Hematopoietic multipotent progenitor cell treated with erythropoietin and hydrocortisone succinate and interleukin-3 and kit ligand, for 6 days (in vitro differentiated cells): Measurements from ENCODE around the gene SLC41A3.
"Not testable (repeated sequence)": the region's sequence is repeated elsewhere in the genome, so short reads cannot be mapped to it uniquely, and the experiment has no call there.

Experiments used
- DNase-seq: peaks from one replicate; pipeline ENCODE4 v3.0.0-alpha.2; 2015

The SLC41A3 gene

DNA sequence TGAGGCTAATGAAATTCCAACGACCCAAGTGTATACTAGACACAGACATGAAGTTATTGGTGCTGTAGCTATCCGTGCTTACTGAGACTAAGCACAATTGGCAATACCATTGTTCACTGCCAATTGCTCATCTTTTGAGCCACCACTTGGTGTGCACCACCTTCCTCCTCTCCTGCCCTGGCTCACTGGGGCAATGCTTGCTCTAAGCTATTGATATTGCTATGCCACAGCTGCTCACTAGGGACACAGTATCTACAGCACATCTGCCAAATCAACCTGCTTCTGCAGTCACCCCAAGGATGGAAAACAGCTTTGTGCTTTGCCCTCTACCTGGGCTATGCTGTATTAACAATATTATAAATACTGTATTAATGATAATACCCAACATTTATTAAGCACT, 99.0 kb downstream of the SLC41A3 start:
- DNase-seq, result not testable (repeated sequence)

DNA sequence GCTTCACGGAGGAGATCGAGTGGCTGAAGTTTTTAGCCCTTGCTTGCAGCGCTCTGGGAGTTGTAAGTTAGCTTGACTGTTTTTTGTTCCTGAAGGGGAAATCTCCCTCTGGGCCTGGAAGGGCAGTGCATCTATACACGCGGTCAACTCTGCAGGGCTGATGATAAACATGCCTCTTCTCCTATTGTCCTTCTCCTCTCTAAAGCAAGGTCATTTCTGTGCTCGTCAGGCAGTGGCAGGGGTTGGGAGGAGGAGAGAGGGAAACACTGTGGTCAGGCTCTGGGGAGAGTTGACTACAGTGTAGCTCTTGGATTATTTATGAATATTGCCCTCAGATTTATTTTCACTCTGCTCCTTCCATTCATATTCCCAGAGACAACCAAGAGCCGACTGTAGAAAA, 106.8 kb downstream of the SLC41A3 start:
- not testable (repeated sequence) for DNase-seq

DNA sequence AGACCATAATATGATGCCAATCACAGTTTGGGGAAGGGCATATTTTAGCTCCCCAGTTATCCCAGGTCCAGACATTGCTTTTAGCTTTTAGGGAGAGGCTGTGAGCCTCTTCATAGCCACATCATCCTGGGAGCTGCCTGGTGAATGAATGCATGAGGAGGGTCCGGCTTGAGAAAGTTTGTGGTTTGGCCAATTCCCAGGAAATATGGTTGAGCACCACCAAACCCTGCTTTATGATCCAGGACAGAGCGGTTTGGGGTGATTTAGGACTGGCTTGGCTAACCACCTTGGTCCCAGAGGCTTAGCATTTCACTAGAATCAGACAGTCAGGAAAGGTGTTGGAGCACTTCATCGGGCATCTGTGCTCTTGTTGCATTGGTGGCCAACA, 107.9 kb downstream of the SLC41A3 start:
- DNase-seq, result not testable (repeated sequence)

DNA sequence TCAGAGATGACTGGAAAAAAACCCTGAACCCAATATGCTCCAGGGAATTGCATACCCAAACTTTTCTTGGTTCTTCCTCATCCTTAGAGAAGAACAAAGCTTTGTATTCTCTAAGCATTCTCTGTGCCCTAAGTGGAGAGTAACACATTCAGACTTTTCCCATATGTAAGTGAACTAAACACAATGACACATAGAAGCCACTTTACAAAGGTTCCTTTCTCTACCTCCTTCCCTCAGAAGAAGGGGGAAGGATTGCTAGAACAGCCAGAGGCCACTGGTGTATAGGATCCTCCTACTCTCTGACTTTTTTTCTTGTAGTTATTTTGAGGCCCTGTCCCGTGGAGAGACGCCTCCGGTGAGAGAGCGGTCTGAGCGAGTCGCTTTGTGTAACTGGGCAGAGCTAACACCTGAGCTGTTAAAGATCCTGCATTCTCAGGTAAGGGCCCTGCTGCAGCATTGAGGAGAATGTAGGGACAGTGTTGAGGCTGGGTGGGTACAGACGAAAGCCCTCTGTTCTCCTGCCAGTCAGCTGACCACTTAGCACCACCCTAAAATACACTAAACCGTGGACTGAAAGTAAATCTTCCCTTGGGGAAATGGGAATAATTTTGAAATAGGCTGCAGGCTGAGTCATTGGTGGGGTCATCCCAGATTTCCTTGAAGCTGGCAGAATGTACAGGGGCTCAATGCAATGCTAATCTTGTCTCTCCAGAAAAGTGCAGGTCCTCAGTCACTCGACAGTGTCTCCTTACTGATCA, 108.5 kb downstream of the SLC41A3 start:
- not testable (repeated sequence) for DNase-seq

DNA sequence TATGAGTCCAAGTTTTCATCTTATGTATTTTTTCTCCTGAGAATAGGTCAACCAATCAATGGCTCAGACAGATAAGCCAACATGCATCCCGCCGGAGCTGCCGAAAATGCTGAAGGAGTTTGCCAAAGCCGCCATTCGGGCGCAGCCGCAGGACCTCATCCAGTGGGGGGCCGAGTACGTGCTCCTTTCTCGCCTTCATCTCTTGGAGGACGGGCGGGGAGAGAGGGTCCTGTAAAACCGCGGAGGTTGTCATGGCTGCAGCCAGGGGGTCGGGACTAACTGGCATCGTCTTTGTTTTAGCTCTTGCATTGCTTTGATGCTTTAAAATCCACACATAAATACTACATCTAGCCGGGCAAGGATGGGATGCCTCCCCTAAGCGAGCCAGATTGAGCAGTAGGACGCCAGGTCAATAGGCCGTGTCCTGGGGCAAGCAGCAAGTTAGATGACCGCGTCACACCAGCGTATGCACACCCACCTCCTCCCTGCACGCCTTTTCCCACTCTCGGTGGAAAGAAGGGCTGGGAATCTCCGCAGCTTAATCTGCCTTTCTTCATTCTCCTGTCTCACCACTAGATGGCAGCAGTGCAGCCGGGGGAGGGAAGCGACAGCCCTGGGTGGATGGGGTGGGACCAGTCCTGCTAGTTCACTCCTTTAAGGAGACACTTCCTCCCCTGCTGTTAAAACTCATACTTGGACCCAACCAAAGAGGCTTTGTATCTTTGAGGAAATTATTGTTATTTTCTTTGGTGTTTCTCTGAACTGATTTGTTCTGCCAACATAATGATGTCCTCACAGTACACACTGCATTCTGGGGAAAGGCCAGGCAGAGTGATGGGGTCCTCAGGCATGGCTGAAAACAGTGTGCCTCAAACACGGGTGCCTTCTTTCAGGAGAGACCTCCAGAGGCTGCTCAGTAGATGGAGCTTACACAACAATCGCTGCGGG, 111.7 kb downstream of the SLC41A3 start:
- DNase-seq, result peak; percentile 19

DNA sequence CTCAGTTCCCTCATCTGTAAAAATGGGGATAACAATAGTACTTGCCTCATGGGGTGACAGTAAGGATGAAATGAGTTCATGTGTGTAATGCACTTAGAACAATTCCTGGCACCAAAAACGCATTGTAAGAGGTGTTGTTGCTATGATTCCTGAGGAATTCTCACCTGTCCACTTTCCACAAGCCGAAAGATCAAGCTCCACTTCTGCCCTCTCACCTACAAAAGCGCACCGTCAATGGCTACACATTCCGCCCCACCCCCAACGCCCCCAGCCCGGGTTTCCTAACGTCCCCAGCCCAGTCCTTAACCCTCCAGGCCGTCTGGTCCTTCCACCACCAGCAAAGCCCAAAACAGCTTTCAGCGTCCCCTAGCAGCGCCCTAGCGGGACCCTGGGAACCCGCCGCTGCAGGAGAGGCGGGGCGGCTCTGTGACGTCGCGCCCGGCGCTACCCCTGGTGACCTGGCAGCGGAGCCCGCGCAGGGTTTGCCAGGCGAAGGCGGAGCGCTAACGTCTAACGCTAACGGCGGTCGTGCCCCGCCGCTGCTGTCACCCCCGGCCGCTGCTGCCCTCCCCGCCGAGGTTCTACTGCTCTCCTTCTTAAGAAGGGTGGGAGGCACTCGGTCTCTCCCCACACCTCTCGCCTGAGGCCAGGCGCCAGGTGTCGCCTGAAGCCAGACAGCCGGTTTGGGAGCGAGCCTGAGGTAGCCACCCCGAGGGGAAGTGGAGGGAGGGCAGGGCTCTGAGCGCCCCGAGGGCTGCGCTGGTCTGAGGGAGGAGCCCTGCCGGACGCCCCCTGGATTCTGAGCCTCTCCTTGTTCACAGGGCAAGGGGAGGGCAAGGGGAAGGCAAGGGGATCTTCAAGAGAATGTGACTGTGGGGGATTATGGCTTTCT, 115.0 kb downstream of the SLC41A3 start, which contains the start of gene ROPN1B:
ROPN1B (plus strand) TSS at position 478 of the 892 bp plus-strand sequence. CDS start 2,877 bp downstream, outside the sequence.
- not testable (repeated sequence) for DNase-seq

DNA sequence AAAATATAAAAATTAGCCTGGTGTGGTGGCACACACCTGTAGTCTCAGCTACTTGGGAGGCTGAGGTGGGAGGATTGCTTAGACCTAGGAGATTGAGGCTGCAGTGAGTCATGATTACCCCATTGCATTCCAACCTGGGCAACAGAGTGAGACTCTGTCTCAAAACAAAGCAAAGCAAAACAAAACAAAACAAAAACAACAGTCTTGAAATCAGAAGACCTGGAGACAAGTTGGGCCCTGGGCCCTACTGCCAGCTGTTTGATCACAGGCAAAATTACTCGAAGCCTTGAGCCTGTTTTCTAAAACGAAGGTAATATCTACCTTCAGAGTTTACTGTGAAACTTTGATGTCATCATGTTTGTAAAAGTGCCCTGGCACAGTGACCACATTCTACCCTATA, 115.8 kb downstream of the SLC41A3 start:
- not testable (repeated sequence) for DNase-seq

DNA sequence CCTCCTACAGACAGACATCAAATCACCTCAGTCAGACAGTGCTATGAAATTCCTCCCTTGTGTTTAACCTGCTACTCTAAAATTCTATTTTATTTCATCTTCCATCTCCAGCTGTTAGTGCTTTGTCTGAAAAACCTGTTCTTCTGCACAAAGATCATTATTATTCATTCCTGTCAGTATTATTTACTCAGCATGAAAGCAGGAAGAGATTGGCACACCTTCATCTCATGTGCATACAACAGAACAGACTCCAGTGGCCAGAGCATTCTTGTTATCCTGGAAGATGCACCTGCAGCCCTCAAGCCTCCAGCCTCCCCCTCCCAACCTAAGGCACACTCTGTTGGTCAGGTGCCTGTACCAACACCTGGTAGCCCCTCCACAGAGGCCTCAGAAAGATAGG, 116.8 kb downstream of the SLC41A3 start:
- DNase-seq, result no peak

DNA sequence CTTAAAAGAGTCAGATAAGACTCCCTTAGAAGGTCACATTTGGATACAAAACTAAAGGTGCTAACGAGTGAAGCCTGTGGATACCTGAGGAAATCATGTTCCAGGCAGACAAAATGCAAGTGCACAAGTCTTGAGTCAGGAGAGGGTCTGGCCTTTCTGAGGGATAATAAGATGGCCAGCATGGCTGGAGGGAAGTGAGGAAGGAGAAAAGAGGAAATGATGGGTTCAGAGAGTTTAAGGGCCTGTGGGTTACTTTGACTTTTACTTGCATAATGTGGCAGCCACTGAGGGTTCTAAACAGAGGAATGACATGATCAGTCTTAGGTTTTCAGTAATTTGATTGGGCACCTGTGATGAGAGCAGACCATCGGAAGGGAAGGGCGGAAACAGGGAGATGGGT, 118.4 kb downstream of the SLC41A3 start:
- DNase-seq, result no peak

DNA sequence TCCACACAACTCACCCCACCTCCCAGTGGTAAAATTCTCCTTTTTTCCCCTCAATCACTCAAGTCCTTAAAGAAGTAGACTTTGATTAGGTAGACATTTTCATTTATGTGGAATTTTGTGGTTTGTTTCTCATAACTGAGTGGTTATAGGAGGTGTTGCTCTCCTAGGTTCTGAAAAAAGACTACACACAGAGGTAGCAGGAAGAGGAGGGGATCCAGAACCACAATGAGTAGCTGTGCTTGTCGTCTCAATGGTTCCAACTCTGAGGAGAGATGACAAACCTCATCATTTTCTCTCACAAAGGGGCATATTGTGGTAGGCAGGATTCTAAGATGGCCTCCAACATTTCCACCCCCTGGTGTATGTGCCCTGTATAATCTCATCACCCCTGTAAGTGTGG, 120.1 kb downstream of the SLC41A3 start:
- not testable (repeated sequence) for DNase-seq

DNA sequence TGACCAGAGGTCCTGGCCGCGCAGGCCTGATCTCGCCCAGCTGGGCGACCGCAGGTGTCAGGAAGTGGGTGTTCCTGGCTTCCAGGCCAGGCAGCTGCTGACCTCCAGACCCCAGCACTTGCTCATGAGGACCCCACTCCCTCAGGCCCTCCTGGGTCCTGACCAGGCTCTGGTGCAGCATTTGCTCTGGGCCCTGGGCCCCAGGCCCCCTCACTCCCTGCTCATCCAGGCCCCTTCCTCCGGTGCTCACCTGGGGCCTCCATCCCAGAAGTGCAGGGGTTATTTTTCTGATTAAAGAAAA, 122.7 kb downstream of the SLC41A3 start:
- no peak for DNase-seq

DNA sequence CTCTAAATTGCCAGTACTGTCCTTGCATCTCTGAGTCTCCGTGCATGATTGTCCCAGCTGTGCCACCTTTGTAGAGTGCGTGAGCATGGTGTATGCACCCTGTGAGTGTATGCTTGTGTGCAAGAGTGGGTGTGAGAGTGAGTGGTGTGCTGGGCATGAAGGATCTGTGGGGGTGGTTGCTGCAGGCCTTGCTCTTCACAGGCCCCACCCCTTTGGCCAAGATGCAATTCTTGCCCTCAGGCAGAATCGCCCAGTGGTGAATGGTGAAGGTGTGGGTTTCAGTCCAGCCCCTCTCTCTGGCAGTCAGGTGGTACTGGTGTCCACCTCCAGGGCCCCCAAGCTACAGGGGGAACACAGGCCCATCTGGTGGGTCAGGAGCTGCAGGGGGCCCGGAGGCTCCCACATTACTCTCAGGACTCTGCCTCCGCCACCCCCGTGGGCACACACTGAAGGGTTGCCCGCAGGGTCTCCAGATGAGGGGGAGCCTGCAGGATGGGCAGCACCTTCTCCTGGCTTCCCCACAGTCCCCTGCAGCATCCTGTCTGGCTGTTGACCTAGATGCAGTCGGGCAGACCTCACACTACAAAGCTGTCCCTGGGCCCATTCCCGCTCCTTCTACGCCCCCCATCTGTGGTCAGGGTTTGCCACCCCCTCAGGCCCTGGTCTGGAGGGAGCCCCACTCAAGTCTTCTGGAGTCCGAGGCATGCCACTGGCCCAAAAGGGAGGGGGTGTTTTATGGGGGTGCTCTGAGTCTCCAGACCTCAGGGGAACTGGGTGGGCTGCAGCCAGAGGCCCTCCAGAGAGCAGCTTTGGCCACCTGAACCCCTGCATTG, 123.3 kb downstream of the SLC41A3 start:
- no peak for DNase-seq

DNA sequence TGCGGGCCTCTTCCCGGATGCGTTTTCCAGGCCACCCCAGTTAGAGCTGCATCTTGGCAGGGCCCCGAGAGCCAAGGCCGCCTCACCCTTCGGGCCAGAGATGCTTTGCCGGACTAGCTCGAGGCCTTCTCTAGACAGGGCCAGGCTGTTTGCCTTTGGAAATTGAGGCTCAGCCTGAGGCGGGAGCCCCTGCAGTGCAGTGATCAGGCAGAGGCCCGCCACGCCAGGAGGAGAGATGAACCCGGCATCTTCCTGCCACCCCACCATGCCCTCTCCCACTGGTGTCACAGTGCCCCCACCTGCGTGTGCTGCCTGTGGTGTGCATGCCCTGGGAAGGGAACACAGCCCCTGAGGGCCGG, 123.9 kb downstream of the SLC41A3 start:
- no peak for DNase-seq

DNA sequence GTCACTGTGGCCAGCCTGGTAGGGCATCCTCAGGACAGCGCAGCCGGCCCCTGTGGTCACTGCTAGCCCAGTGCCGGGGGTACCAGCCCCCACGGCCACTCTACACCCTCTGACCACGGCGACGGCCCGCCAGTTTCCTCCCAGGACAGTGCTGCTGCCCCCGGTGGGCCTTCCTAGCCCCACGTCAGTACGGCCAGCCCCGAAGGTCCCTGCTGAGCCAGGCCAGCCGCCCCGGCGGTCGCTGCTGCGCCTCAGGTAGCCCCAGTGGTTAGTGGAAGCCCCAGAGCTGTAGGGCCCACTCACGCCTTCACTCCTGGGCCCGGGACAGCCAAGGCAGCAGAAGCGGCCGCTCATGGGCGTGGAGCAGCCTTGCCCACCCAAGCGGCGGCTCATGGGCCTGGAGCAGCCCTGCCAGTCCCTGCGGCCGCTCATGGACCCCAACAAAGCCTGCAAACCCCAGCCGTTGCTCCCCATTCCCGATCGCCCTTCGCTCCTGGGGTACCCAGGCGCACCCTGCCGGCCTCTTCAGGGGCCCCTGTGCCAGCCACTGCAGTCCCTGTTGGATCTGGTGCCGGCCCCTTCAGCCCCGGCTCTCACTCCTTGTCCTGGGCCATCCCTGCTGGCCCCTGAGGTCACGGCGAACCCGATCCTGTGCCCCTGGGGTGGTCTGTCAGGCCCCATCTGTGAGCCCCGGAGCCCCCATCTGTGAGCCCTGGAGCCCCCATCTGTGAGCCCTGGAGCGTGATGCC, 124.4 kb downstream of the SLC41A3 start:
- no peak for DNase-seq

DNA sequence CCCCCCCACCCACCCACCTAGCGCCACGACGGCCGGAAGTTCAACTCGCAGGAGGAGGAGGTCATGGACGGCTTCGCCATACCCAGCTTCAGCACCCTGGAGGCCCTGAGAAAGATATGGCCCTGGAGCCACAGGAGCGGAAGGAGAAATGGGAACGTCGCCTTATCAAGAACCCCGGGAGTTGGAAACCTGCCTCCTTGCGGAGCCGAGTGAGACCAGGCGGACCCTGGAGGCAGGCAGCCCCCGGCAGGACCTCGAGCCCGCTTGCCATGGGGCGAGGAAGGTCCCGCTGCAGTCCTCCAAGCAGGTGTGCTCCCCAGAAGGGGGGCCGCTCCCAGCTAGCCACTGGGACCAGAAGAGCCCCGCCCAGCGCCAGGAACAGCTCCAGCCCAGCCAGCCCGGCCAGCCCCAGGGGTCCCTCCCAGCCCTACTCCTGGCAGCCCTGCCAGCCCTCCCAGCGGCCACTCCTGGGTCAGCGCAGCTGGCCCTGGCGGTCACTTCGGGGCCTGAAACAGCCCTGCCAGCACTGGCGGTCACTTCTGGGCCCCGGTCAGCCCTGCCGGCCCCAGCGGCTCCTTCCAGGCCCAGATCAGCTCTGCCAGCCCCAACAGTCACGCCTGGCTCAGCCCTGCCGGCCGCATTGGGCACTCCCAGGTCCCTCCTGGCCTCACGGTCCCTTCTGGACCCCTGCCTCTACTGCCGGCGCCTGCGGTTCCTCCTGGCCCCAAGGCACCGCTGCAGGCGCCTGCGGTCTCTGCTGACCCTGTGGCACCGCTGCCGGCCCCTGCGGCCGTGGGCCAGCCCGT, 125.2 kb downstream of the SLC41A3 start:
- no peak for DNase-seq

DNA sequence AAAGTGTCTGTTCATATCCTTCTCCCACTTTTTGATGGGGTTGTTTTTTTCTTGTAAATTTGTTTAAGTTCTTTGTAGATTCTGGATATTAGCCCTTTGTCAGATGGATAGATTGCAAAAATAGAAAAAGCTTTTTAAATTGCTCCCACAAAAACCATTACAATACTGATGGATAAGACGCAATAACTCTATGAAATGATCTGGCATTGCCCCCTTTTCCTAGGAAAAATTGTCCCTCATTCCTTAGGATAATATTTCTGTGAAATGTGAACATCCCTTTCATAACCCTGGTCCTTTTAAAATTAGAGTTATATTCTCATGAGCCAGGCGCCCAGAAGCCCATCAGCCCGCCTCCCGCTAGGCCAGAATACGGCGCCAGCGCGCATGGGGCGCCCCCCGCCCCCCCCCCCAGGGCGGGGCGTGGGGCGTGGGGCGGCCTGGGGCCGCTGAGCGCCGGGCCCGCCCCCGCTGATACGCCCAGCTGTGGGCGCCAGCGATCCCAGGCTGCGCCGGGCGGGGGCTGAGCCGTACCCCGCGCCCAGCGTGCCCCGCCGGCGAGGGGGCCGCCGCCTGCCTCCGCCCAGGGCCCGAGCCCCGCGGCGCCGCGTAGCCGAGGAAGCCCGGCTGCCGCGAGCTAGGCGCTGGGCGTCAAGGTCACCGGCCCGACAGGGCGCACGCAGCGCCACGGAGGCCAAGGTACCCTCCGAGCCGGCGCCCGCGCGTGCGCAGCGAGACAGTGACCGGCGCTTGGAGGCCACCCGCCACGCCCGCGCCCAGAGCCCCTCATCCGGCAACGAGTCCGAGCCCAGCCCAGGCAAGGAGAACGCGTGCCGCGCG, 126.0 kb downstream of the SLC41A3 start:
- peak; percentile 10 for DNase-seq

DNA sequence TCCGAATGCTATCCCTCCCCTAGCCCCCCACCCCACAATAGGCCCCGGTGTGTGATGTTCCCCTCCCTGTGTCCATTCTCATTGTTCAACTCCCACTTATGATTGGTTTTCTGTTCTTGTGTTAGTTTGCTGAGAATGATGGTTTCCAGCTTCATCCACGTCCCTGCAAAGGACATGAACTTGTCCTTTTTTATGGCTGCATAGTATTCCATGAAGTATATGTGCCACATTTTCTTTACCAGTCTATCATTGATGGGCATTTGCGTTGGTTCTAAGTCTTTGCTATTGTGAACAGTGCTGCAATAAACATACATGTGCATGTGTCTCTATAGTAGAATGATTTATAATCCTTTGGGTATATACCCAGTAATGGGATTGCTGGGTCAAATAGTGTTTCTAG, 126.9 kb downstream of the SLC41A3 start:
- not testable (repeated sequence) for DNase-seq
